NCI-H446 (cell line): ENCODE measurements around the gene SORL1.
A peak's percentile ranks its signal among the peaks of the same experiment; 100 is the strongest.

Source experiments
- DNase-seq, 2 experiments: peaks; one replicate each; lab custom pipeline; 2025; lab: John Stamatoyannopoulos, UW

The SORL1 gene

DNA sequence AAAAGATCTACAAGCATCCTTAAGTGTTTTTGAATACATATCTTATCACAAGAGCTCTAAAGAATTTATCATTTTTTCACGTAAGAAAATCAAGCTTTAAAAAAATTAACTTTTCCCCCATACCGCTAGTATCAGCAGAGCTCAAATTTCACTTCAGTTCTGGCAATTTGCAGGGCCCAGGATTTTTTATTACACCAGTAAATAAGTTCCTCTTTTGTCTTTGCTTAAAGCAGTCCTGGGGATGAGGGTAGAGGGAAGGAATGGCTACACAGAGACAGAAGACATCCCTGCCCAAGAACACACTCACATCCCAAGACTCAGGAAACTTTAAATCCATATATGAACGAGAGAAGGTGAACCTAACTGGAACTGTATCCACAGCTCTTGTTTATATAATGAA, 22.6 kb upstream of the SORL1 start:
- DNase-seq: no peak

DNA sequence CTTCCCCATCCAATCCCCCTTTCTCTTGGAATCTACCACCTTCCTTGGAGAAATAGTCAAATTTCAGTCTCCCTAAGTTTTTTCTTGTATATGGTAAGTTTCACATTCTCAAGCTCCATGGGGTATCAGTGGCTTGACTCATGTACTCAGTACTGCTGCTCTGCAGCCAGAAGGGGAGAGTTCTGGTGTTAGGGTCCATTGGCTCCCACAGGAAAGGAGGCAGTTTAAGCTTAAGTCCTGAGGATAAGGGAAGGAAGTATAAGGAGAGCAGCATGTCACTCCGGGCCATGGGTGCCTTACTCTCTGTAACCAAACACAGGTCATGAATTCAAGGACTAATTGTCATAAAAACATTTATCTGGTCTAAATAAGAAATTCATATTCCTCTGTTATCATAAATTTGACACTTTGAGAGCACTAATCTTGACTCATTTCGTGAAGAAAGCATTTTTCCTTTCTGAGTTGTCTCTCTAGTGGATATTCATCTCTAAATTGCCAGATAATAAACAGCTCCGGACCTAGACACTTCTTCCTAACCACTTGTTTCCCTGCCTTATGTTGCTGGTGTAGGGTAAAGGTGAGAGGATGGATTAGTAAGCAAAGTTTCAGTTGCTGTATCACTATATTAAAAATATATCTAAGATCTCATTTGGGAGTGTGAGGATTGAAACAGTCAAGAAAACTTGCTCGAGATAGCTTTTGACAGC, 20.1 kb upstream of the SORL1 start:
- no peak for DNase-seq

- DNase-seq: no peak
Measured at GRCh38 chr11:121435132-121435531, 17.0 kb upstream of the SORL1 start.

DNA sequence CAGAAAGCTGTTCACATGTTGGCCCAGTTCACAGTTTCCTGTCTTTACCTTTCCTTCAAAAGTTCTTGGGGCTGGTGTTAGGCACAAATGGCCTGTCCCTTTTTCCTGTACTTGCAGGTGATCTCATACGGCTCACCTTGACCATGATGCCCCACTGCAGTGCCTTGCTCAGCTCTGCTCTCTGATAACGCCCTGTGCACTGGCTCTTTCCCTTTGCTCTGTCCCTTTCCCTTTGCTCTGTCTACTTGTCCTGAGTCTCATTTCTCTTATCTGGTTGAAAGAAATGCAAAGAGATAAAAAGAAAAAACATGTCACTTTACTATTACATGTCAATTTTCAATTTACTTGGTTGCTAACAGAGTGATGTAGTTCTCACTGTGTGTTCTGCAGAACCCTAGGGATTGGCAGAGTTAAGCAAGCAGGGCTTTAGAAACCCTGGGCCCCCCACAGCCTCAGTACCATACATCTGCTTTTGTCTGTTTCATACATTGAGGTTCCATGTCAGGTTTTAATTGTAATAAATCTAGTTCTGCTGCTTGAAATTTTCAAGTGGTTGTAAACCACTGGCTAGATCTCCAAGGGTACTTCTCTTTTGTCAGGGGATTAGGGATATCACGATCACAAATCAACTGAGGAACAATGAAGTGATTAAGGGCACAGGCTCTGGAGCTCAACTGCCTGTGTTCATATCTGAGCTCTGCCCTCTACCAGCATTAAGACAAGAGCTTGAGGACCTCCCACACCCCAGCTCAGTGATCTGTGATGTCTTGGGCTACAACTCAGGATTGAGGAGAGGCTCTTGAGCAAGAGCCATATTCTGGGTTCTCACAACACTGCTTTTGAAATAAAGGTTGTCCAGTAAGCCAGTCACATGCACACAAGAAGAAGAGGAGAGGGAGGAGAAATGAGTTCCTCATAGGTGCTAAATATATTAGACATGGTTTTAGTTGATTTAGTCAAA, 16.3 kb upstream of the SORL1 start:
- DNase-seq: no peak

- peak; percentile 31 to 62 for DNase-seq
Measured at GRCh38 chr11:121437018-121437685, 15.0 kb upstream of the SORL1 start.

DNA sequence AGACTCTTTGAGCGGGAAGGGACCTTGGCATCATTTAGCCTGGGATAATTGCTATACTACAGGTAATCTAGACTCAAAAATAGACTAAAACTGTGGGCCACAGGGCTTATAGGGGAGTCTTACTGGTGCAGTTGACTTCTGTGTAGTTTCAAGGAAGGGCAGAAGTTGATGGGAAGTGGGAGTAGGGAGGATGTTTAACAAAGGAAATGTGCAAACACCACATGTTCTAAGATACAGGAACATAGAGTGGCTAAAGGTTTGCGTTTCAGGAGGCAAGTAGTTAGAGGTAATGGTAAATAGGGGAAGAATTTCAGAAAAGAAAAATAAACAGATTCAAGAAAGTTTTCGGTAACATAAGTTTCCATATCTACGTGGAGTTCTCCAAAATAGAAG, 14.4 kb upstream of the SORL1 start:
- no peak for DNase-seq

DNA sequence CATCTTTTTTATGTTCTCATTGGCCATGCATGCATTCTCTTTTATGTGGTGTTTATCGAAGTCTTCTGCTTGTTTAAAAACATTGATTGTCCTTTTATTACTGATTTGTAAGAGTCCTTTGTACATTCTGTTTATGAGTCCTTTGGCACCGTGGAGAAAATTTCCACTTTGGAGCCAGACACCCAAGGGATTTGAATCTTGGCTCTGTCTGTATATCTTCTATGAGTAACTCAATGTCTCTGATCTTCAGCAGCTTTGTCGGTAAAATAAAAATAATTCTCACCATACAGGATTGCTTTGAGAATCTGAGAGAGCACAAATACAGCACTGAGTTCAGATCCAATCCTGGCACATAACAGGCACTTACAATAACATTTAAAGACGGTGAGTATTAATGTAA, 12.8 kb upstream of the SORL1 start:
- DNase-seq: peak in 1 of 2 experiments; percentile 55

GRCh38 chr11:121439759-121440158, 12.4 kb upstream of the SORL1 start:
- no peak for DNase-seq

DNA sequence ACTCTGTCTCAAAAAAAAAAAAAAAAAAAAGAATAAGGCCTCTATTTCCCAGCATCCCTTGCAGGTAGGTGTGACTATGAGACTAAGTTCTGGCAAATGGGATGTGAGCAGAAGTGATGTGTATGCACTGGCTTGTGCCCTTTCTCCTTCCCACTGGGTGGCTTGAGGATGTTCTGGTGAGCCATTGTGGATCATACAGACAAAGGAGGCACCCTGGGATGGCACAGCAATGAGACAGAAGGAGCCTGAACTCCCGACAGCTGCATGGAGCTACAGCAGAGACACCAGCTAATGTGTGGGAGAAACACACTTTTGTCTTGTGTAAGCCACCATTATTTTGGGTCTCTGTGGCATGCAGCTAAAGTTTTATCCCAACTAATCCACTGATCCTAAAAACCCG, 10.6 kb upstream of the SORL1 start:
- DNase-seq: peak in 1 of 2 experiments; percentile 17

- no peak for DNase-seq
Measured at GRCh38 chr11:121443688-121444275, 8.3 kb upstream of the SORL1 start.

GRCh38 chr11:121444526-121444925, 7.6 kb upstream of the SORL1 start:
- no peak for DNase-seq

DNA sequence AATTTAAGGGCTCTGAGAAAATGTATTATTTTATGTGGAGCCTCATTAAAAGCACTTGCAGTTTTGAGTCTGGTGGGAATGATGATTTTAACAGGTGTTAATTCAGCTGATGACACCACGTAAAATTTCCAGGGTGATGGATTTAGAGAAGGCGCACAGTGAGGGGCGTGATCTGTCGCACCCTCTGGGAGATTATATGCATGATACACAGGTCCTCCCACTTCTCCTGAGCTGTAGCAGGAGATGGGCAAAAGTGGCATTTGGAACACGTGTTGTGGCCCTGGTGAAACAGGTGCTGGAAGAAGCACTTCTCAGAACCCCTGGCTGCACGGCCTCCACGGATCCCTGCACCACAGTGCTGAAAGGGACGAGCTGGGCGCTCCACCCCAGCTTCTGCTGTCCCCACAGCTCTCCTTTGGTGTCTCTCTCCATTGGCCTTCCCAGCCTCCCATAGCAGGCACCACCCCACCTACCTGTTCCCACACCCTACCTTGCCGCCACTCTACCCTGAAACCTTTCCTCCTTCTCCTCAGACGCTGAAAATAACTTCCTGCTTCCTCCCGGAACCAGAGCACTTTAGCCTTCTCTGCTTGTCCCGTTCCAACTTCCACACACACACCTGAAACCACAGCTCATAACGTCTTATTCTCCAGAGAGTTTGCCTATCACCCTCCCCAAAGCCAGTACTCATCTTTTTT, 6.9 kb upstream of the SORL1 start:
- no peak for DNase-seq

GRCh38 chr11:121446752-121447156, 5.4 kb upstream of the SORL1 start:
- peak in 1 of 2 experiments; percentile 53 for DNase-seq

GRCh38 chr11:121448011-121448410, 4.1 kb upstream of the SORL1 start:
- no peak for DNase-seq

DNA sequence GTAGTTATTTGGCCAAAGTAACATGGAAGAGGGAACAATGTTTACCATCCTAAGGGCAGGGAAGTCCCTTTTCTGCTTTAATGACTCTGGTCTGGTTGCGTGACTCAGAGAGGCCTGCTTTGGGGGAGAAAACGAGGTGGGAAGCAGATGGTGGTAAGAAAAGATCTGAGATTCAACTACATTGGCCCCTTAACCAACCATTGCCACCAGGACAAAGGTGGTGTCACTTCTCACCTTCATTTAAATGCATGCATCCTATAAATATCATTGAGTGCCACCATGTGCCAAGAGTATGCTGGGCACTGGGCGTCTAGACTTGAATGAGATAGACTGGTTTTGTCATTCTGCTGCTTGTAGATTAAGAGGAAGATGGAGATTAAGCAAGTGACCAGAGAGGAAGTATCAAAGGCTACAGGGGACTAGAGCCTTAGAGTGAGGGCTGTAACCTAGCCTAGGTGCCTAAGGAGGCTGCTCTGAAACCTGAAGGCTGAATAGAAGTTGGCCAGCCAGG, 3.6 kb upstream of the SORL1 start:
- no peak for DNase-seq

DNA sequence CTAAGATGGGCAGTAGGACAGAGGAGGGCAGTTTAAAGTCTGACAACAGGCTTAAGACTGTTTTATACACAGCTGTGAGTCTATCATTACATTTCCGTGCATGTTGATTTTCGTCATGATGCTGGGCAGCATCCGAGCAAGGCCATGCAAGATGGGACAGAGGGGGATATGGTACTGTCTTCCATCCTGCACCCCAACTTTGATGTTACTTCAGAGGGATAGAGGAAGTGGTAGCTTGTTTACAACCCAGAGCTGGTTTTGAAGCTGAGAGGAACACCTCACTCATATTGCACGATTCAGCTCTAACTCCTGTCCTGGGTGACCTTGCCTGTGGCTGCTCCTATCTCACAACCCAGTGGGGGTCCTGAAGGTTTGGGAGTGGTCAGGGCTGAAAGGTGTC, 3.0 kb upstream of the SORL1 start:
- DNase-seq: no peak

DNA sequence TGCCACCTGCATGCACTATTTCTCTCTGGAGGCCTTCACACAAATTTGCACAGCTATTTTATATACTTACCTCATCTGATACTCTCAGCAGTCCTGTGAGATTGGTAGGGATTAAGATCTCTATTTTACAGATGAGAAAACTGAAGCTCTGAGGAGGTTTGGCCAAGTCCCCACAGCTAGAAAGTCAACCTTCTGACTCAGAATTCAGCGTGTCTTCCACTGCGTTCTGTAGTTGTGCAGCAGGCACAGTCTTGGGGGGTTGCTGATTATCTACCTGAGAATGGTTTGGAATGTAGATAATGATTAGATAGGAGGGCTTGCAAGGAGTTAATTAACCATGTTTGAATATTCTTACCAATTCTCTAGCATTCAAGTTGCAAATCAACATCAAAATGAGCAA, 2.5 kb upstream of the SORL1 start:
- no peak for DNase-seq

DNA sequence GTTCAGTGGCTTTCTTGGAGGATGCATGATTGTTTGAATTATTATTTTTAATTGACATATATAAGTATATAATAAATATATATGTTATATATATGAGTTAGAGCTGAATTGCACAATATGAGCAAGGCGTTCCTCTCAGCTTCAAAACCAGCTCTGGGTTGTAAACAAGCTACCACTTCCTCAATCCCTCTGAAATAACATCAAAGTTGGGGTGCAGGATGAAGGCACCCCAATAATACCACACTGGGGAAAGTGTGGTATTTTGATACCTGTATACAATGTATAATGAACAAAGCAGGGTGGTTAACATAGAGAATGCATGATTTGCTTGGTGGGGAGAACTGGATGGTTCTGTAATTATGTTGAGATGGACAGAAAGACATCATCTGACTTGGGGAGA, 1.7 kb upstream of the SORL1 start:
- DNase-seq: no peak

DNA sequence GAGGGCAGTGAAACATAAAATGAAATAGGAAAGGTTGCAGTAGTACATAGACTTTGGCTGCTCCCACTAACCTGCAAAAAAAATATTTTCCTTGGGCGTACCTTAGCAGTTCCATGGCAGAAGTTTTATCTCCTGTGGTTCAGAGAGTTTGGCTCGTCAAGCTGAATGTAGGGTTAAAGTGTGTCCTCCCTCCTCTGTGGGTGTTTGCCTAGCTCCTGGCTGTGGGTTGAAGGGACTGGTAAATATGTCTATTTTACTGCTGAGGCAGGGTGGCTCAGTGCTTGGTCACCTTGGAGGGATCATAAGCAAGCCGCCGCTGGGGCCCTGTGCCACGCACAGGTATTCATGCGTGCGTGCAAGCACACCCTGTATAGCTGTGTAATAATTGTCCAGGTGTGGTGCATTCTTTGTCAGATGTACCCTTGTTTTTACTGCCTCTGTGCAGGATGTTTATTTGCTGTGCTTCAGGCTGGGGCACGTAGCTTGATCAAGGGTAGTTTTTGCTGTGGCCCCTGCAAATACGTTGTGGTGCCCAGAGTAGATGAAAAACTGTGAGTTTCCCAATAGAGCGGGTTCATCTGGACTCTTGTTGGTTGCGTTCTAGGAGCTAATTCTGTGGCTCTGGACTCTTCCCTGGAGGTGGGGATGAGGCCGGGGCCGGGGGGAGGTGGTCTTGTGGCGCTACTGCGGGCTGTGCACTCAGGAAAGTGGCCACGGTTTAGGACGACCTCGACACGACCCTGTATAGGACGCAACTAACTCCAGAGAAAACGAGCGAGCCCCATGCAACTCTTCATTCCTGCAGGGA, 732 bp upstream of the SORL1 start:
- DNase-seq: no peak

- DNase-seq: no peak
Measured at GRCh38 chr11:121452609-121453150, 566 bp downstream of the SORL1 start, which contains the start of gene SORL1-AS1. SORL1-AS1 (minus strand) TSS chr11:121452967.
